Measurements from ENCODE around the gene SH2D2A.

SH2D2A gene

DNA sequence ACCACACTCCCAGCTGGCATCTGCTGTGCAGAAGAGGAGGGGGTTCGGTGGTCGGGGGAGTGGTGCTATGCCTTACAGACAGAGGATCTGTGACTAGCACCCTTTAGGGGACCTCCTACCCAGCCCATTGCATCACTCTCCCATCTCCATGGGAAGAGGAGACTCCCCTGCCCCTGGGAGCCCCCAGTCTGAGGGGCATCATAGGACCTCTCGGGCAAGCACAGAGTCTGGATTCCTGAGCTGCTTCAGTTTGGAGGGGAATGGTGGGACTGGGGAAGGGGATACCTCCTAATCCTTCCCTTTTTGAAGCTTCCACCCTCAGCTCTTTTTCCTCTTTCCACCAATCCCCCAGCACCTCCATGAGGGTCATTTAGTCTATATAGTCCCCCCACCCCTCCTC lies 40.9 kb upstream of the SH2D2A start:
- no peak overlapping the region for H3K4me3 ChIP-seq (ENCODE audit: control insufficient read depth, low read depth, low read length)
- DNase-seq (ENCODE audit: low read depth) = no peak
- TF ChIP-seq CTCF (IDR thresholded peaks at IDR 0.05; ENCODE audit: control insufficient read depth, insufficient read depth, low read depth, low read length, missing control alignments) = no peak

DNA sequence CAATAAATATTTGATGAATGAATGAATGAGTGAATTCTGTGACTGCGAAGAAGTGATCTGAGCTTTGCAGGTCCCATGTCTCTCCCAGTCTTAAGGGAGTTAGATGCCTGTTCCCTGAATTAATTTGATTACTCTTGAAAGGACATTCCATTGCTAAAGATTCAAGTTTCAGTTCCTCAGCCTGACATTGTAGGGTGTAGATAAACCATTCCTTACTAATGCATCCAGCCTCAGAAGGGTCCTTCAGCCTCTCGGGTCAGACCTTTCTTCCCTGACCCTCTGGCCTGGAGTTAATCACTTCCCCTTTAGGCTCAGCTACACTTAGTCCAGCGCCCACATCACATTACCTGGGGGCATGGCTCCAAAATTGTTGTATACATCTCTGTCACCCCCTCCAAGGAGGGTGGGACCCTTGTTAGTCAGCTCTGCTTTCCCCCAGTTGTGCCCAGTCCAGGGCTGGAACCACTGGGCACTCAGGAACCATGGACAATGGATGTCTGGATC lies 39.7 kb upstream of the SH2D2A start:
- DNase-seq (ENCODE audit: low read depth) = no peak
- no peak overlapping the region for H3K4me3 ChIP-seq (ENCODE audit: control insufficient read depth, low read depth, low read length)
- no peak for TF ChIP-seq CTCF (IDR thresholded peaks at IDR 0.05; ENCODE audit: control insufficient read depth, insufficient read depth, low read depth, low read length, missing control alignments)

GRCh38 chr1:156854634-156855033 lies 38.0 kb upstream of the SH2D2A start:
- TF ChIP-seq CTCF (IDR thresholded peaks at IDR 0.05; ENCODE audit: control insufficient read depth, insufficient read depth, low read depth, low read length, missing control alignments) = no peak
- H3K4me3 ChIP-seq (ENCODE audit: control insufficient read depth, low read depth, low read length) = no peak overlapping the region
- DNase-seq (ENCODE audit: low read depth) = no peak

DNA sequence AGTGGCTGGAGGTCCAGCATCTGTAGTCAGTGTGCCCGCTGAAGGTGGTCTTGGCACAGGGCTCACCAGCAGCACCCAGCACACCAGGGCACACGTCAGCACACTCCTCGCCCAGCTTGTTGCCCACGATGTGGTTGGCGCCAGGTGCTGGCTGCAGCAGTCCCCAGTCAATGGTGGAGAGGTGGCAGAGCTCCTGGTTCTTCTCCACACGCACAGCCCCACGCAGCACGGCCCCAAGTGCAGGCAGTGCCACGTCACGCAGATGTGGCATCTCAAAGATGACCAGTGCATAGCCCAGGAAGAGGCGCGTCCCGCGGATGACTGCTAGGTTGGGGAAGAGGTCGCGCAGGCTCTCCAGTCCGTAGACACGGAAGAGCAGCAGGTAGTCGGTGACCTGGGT lies 37.1 kb upstream of the SH2D2A start:
- no peak overlapping the region for H3K4me3 ChIP-seq (ENCODE audit: control insufficient read depth, low read depth, low read length)
- TF ChIP-seq CTCF (IDR thresholded peaks at IDR 0.05; ENCODE audit: control insufficient read depth, insufficient read depth, low read depth, low read length, missing control alignments) = no peak
- DNase-seq (ENCODE audit: low read depth) = no peak

DNA sequence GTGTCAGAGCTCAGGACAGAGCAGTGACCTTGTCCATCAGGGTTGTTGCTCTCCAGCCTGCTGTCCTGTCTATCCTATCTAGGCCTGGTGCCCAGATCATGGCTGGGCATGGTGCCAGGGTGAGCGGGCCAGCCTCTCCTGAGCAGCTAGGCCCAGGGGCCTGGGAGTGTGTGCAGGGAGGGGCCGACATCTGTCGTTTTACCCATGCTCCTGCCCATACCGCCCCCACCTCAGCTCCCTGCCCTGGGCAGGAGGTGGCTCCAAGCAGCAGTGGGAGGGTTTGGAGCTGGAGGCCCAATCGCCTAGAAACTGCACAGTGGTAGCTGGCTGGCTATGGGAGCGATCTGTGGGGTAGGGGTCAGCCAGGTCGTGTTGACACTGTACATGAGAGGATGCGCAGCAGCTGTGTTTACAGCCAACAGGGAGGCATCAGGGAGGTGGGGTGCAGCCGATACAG lies 35.8 kb upstream of the SH2D2A start:
- no peak for TF ChIP-seq CTCF (IDR thresholded peaks at IDR 0.05; ENCODE audit: control insufficient read depth, insufficient read depth, low read depth, low read length, missing control alignments)
- no peak for DNase-seq (ENCODE audit: low read depth)
- H3K4me3 ChIP-seq (ENCODE audit: control insufficient read depth, low read depth, low read length) = no peak overlapping the region

GRCh38 chr1:156851779-156852417 lies 35.2 kb upstream of the SH2D2A start:
- no peak for DNase-seq (ENCODE audit: low read depth)
- H3K4me3 ChIP-seq (ENCODE audit: control insufficient read depth, low read depth, low read length) = no peak overlapping the region
- TF ChIP-seq CTCF (IDR thresholded peaks at IDR 0.05; ENCODE audit: control insufficient read depth, insufficient read depth, low read depth, low read length, missing control alignments) = no peak

Measured in AG09309 (cell line).